ENCODE measurements around the gene CXorf58. TPM values are rescaled to one million over a fixed set of nuclear protein-coding genes. Genes with fewer than 3 reads are reported as not detected.

CXorf58 gene
- total and polyA plus RNA-seq, 2 of the 8 experiments (the other 6 are each of a cell fraction or from before 2014, with no cell fraction given) = 0.05 TPM; not detected in 1

DNA sequence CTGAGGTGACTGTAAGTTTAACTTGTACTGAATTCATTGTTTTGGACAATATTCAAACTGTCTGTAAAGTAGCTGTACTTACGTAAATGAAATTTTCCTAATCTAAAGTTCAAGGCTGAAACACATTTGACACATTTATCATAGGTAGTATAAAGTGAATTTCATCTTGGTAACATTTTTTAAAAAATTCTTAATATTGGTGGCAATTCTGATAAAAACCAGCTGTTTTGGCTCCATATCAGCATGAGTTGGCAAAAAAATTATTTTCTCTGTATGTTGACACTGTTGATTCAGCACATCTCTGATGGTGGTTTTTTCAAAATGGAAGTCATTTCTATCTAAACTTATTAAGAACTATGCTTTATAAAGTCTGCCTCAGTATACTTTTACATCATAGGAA, 30.9 kb downstream of the CXorf58 start (continued):
- no peak for TF ChIP-seq SP1 (IDR thresholded peaks at IDR 0.05; ENCODE audit: low read depth, low read length)
- TF ChIP-seq NANOG (IDR thresholded peaks at IDR 0.05; ENCODE audit: insufficient read depth, low read depth, low read length, poor library complexity, severe bottlenecking) = no peak
- TF ChIP-seq MAFK (IDR thresholded peaks at IDR 0.05; ENCODE audit: low read depth, low read length) = no peak
- no peak for TF ChIP-seq POU5F1 (IDR thresholded peaks at IDR 0.05; ENCODE audit: low read depth, low read length)
